HepG2 (cell line): Measurements from ENCODE around the gene DNAJC5. TPM values are rescaled to one million over a fixed set of nuclear protein-coding genes. Genes with fewer than 3 reads are reported as not detected.

Source experiments
- BHLHE40 ChIP-seq: IDR thresholded peaks from 2 replicates; pipeline ENCODE4 v1.6.1; 2011; ENCODE audit warnings: low read length, improper control_type of control experiment
- GFI1 ChIP-seq: sonication (generic); formaldehyde crosslinking; IDR thresholded peaks from 2 replicates; pipeline ENCODE4 v1.5.0; 2020; ENCODE audit warnings: missing genetic modification reagents, mild to moderate bottlenecking, borderline replicate concordance
- SYNCRIP ChIP-seq: fragments of 200-400 bp; formaldehyde crosslinking; IDR thresholded peaks from 2 replicates; pipeline ENCODE4 v1.6.1; 2018; ENCODE audit warnings: mild to moderate bottlenecking, low read depth, low read length; ENCODE audit not compliant: insufficient read depth
- TP53 ChIP-seq: sonication (generic); formaldehyde crosslinking; conservative IDR thresholded peaks from 2 replicates; pipeline ENCODE4 v1.4.0; 2020; ENCODE audit warnings: missing genetic modification reagents
- YEATS2 ChIP-seq: sonication (generic); formaldehyde crosslinking; IDR thresholded peaks from 2 replicates; pipeline ENCODE4 v1.4.0; 2020; ENCODE audit warnings: missing genetic modification reagents, borderline replicate concordance
- ZNF83 ChIP-seq: sonication (generic); formaldehyde crosslinking; IDR thresholded peaks from 2 replicates; pipeline ENCODE4 v1.4.0; 2020; ENCODE audit warnings: missing genetic modification reagents, mild to moderate bottlenecking, borderline replicate concordance
- polyA plus RNA-seq, 8 experiments: library from polyadenylated mRNA; depleted of rRNA in 3 of 8; stranded (reverse) in 7 of 8; unstranded in 1 of 8; fragments of >200 nt; fragmentation: Illumina TruSeq in 4 of 8; extraction: Trizol in 4 of 8; gene quantifications; 2 replicates each; pipeline versions ENCODE4 v1.2.1 to v1.2.3, GENCODE V29; 2011 to 2016; ENCODE audit warnings: low read depth in 4 of 8, missing spikeins in 1 of 8, mixed read lengths in 1 of 8; ENCODE audit not compliant: insufficient read depth in 1 of 8
- total RNA-seq, 5 experiments: library from RNA; depleted of rRNA; stranded (reverse); fragments of >200 nt; fragmentation: Illumina TruSeq; extraction: Trizol; gene quantifications; 2 replicates each; pipeline ENCODE4 v1.2.3, GENCODE V29; 2016; ENCODE audit warnings: low read depth in 1 of 5
- TF ChIP-seq, protein P1 (sequence below), 2 experiments: sonication (generic) in 1 of 2; formaldehyde crosslinking in 1 of 2; IDR thresholded peaks; 2 replicates each; pipeline versions ENCODE4 v1.5.1 to v1.6.1; 2011 to 2020; ENCODE audit warnings: borderline replicate concordance in 1 of 2, low read depth in 1 of 2, low read length in 1 of 2, mild to moderate bottlenecking in 1 of 2, missing genetic modification reagents in 1 of 2, moderate library complexity in 1 of 2
- TF ChIP-seq, protein P2 (sequence below): sonication (generic); formaldehyde crosslinking; IDR thresholded peaks from 2 replicates; pipeline ENCODE4 v1.4.0; 2020; ENCODE audit warnings: missing genetic modification reagents, borderline replicate concordance
- TF ChIP-seq, protein P3 (sequence below), 2 experiments: sonication (generic) in 1 of 2; formaldehyde crosslinking in 1 of 2; IDR thresholded peaks; 2 replicates each; pipeline versions ENCODE4 v1.4.0 to v1.6.1; 2016 to 2020; ENCODE audit warnings: borderline replicate concordance in 1 of 2, low read depth in 1 of 2, mild to moderate bottlenecking in 1 of 2, missing genetic modification reagents in 1 of 2

DNAJC5 gene
- total and polyA plus RNA-seq, 2 of the 13 experiments (the other 11 are each of a cell fraction or from before 2014, with no cell fraction given): 42.8 to 64.5 TPM

DNA sequence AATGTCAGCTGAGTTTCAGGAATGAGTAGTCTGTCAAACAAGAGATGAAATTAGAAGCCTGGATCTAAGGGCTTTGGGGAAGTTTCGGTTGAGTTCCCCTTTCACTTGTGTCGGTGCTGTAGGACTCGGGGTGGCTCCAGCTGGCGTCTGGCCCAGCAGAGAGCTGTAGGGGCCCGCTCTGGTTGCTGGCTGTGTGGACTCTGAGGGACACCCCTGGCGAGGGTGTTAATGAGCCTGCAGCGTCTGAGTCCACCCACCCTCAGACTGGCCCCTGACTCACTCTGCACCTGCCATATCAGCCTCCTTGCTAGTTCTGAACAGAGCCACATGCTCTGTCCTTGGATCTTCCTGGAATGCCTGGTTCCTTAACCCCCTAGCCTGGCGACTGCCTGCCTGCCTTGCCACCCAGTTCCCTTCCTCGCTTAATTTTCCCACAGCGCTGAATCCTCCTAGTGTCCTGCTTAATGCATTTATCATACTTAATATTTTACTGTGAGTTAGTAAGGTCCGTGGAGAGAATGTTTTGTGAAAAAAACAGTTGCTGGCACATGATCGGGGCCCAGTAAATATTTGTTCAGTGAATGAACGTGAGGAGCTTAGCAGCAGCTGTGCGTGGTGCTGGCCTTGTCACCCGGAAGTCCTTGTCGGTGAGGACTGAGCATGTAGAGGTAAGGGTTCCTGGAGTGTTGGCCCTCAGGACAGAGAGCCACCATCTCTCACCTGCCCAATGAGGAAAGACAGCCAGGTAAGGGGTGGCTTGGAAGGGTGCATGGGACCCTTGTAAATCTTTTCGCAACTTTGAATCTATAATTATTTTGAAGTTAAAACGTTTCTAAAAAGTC lies 1.6 kb downstream of the DNAJC5 start (continued):
- TF ChIP-seq, protein P1, sequence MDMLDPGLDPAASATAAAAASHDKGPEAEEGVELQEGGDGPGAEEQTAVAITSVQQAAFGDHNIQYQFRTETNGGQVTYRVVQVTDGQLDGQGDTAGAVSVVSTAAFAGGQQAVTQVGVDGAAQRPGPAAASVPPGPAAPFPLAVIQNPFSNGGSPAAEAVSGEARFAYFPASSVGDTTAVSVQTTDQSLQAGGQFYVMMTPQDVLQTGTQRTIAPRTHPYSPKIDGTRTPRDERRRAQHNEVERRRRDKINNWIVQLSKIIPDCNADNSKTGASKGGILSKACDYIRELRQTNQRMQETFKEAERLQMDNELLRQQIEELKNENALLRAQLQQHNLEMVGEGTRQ (IDR thresholded peaks at IDR 0.05; ENCODE audit: low read depth, low read length): no peak
- TF ChIP-seq, protein P1 (CRISPR knock-in tag; IDR thresholded peaks at IDR 0.05; ENCODE audit: borderline replicate concordance): 0 out of 2 replicates have a peak, but pooled peaks have one; percentile 44
- TF ChIP-seq BHLHE40 (peak; percentile 98), ZNF83 (CRISPR knock-in tag) (peak; percentile 57; the same call in 1 of the 2 replicates), YEATS2 (CRISPR knock-in tag) (peak; percentile 68; the same call in 1 of the 2 replicates), GFI1 (CRISPR knock-in tag) (0 out of 2 replicates have a peak, but pooled peaks have one; percentile 68), SYNCRIP (no peak), TP53 (CRISPR knock-in tag) (peak; percentile 77)
- TF ChIP-seq, protein P2, sequence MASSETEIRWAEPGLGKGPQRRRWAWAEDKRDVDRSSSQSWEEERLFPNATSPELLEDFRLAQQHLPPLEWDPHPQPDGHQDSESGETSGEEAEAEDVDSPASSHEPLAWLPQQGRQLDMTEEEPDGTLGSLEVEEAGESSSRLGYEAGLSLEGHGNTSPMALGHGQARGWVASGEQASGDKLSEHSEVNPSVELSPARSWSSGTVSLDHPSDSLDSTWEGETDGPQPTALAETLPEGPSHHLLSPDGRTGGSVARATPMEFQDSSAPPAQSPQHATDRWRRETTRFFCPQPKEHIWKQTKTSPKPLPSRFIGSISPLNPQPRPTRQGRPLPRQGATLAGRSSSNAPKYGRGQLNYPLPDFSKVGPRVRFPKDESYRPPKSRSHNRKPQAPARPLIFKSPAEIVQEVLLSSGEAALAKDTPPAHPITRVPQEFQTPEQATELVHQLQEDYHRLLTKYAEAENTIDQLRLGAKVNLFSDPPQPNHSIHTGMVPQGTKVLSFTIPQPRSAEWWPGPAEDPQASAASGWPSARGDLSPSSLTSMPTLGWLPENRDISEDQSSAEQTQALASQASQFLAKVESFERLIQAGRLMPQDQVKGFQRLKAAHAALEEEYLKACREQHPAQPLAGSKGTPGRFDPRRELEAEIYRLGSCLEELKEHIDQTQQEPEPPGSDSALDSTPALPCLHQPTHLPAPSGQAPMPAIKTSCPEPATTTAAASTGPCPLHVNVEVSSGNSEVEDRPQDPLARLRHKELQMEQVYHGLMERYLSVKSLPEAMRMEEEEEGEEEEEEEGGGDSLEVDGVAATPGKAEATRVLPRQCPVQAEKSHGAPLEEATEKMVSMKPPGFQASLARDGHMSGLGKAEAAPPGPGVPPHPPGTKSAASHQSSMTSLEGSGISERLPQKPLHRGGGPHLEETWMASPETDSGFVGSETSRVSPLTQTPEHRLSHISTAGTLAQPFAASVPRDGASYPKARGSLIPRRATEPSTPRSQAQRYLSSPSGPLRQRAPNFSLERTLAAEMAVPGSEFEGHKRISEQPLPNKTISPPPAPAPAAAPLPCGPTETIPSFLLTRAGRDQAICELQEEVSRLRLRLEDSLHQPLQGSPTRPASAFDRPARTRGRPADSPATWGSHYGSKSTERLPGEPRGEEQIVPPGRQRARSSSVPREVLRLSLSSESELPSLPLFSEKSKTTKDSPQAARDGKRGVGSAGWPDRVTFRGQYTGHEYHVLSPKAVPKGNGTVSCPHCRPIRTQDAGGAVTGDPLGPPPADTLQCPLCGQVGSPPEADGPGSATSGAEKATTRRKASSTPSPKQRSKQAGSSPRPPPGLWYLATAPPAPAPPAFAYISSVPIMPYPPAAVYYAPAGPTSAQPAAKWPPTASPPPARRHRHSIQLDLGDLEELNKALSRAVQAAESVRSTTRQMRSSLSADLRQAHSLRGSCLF (CRISPR knock-in tag): 0 out of 2 replicates have a peak, but pooled peaks have one; percentile 79
- TF ChIP-seq, protein P3, sequence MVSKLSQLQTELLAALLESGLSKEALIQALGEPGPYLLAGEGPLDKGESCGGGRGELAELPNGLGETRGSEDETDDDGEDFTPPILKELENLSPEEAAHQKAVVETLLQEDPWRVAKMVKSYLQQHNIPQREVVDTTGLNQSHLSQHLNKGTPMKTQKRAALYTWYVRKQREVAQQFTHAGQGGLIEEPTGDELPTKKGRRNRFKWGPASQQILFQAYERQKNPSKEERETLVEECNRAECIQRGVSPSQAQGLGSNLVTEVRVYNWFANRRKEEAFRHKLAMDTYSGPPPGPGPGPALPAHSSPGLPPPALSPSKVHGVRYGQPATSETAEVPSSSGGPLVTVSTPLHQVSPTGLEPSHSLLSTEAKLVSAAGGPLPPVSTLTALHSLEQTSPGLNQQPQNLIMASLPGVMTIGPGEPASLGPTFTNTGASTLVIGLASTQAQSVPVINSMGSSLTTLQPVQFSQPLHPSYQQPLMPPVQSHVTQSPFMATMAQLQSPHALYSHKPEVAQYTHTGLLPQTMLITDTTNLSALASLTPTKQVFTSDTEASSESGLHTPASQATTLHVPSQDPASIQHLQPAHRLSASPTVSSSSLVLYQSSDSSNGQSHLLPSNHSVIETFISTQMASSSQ (IDR thresholded peaks at IDR 0.05; ENCODE audit: low read depth): no peak
- TF ChIP-seq, protein P3 (CRISPR knock-in tag; IDR thresholded peaks at IDR 0.05; ENCODE audit: borderline replicate concordance): 0 out of 2 replicates have a peak, but pooled peaks have one; percentile 24
- TF ChIP-seq, all 625 proteins: peak for 295
